ENCODE measurements around the gene TPK1.

Gene TPK1

GRCh38 chr7:144407266-144407931 is 428.5 kb downstream of the TPK1 start:
- no peak for DNase-seq (ENCODE audit: low spot score)

GRCh38 chr7:144404946-144405345 is 430.9 kb downstream of the TPK1 start:
- no peak for DNase-seq (ENCODE audit: low spot score)

DNA sequence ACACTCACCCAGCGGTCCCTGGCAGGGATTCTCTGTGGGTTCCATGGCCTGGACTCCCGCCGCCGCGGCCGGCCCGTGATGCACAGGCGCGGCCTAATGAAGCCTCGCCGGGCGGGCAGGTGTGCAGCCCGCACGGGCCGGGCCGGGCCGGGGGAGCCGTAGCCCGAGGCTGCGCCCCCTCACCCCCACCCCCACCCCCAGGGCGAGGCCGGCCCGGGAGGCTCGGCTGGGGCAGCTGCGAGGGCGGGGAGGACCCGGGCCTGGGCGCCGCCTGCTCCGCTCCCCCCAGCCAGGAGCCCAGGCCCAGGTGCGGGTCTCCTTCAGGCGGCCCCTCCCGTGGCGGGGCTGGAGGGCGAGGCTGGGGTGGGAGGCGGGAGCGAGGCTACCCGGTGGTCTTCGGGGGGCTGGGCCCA is 432.2 kb downstream of the TPK1 start, which contains the start of gene NOBOX:
Gene NOBOX (minus strand): TSS at position 45 of the 413 bp plus-strand sequence.
- no peak for DNase-seq (ENCODE audit: low spot score)

- DNase-seq (ENCODE audit: low spot score): no peak
These were observed 432.8 kb downstream of the TPK1 start for GRCh38 chr7:144403102-144403501.

Measured in hepatic stellate cell (primary cell).